ENCODE measurements around the gene CDRT15L2.
"Not testable (repeated sequence)": the region's sequence is repeated elsewhere in the genome, so short reads cannot be mapped to it uniquely, and the experiment has no call there.

The CDRT15L2 gene

GRCh38 chr17:20579424-20579823 lies at the start of gene CDRT15L2:
TSS of gene CDRT15L2 (plus strand) at chr17:20579724. CDS start at chr17:20579744, 20 bp downstream.
- FAIRE-seq; DNase-seq (ENCODE audit: extremely low spot score, insufficient read length, low read depth): not testable (repeated sequence)

GRCh38 chr17:20530104-20530503 lies 49.4 kb upstream of the CDRT15L2 start:
- not testable (repeated sequence) for FAIRE-seq; DNase-seq (ENCODE audit: extremely low spot score, insufficient read length, low read depth)

GRCh38 chr17:20532544-20533090 lies 46.9 kb upstream of the CDRT15L2 start:
- not testable (repeated sequence) for DNase-seq (ENCODE audit: extremely low spot score, insufficient read length, low read depth); FAIRE-seq

DNA sequence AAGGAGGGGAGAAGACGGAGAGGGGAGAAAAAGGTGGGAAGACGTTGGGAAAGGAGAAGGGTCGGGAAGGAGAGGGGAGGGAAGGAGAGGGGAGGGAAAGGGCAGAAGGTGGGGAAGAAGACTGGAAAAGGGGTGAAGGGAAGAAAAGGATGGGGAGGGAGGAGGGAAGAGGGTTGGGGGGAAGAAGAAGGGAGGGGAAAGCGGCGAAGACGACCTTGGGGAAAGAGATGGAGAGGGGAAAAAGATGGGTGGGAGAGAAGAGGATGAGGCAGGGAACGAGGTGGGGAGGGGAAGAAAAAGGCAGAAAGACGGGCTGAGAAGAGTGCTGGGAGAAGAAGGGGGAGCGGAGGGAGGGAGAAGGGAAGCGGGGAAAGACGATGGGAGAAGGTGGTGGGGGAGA lies 46.3 kb upstream of the CDRT15L2 start:
- not testable (repeated sequence) for DNase-seq (ENCODE audit: extremely low spot score, insufficient read length, low read depth); FAIRE-seq

DNA sequence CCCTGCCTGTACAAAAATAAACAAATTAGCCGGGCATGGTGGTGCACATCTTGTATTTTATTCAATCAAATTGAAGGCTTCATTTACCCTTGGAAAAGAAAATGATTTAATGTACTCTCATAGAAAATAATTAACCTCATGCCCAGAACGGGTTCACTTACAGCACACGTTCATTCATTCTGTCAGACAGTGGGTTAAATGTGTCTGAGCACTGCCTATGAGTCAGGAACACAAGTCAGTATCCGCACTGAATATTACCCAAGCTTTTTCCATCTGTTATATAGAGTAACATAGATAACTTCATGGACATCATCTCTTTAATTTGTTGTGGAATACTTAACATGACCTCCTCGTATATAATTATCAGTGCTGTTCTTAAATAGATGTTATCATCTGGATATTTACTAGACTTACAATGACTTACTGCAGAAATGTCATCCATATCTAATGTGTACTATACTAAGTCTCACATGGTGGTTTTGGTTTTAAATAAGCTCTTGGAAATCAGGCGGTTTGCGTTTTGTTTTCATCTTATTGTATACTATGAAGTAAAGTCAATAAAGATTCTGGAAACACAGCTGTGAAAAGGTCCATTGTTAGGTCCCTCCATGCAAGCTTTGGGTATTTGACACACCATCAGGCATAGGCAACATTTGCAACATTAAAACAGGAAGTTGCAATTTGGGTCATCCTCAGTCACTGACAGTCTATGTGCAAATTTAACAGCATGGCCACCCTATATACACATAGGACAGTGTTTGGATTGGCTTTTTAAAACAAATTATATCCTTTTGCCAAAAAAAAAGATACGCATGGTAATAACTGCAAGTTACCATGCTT lies 44.6 kb upstream of the CDRT15L2 start:
- not testable (repeated sequence) for FAIRE-seq; DNase-seq (ENCODE audit: extremely low spot score, insufficient read length, low read depth)

GRCh38 chr17:20540414-20540813 lies 39.1 kb upstream of the CDRT15L2 start:
- not testable (repeated sequence) for DNase-seq (ENCODE audit: extremely low spot score, insufficient read length, low read depth)
- peak; percentile 98 for FAIRE-seq

DNA sequence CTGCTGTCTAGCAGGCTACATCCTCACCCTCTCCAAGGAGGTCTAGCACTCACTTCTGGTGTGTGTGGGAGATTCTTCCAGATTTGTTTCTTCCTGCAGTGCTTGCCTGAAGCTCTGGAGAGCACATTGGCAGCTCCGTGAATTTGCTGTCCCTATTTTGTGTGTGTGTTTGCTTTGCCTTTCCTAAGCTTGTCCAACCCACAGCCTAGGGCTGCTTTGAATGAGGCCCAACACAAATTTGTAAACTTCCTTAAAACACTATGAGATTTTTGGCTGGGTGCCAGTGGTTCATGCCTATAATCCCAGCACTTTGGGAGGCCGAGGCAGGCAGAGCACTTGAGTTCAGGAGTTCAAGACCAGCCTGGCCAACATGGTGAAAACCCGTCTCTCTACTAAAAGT lies 38.7 kb upstream of the CDRT15L2 start:
- FAIRE-seq; DNase-seq (ENCODE audit: extremely low spot score, insufficient read length, low read depth): not testable (repeated sequence)

DNA sequence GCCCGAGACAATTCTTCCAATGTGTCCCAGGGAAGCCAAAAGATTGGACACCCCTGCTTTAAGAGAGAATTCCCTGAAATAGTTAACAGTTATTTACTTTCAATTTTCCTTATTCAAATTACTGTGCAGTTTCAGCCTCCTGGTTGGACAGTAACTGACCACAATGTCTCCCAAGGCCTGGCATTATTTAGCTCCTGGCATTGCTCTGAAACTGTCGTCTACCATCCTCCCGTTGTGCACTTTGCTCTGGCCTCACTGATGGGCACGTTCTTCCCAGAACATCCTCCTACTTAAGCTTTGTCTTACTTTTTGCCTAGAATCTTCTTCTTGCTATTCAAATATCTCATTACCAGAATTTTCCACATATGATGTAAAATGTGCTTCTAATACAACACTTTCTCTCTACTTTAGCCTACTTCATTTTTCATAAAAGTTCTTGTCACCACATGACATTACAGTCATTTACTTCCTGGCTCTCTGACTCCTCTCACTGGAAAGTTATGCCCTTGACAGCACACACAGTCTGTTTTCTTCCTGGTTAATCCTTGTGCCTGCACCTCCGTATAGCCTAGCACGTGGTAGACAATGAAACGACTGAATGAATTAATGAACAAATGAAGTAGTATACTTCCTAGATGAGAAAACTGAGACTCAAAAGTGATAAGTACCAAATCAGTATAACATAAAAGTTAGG lies 37.5 kb upstream of the CDRT15L2 start:
- not testable (repeated sequence) for DNase-seq (ENCODE audit: extremely low spot score, insufficient read length, low read depth); FAIRE-seq

DNA sequence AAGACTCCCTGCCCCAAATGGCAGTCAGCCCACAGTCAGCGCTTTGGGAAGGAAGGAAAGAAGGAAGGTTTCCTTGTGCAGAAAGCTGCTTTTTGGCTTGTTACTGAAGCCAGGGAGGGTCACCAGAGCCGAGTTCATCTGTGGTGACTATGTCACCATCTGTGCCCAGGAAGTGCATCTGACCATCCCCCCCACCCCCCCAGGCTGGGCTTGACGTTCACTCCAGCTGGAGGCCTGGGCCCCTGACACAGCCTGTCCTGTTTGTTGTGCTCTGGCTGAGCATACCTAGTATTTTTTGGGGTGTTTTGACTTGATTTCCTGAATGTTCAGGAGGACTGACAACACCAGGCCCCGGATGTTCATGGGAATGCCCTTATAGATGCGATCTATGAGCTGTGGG lies 31.6 kb upstream of the CDRT15L2 start:
- not testable (repeated sequence) for DNase-seq (ENCODE audit: extremely low spot score, insufficient read length, low read depth); FAIRE-seq

GRCh38 chr17:20552920-20553319 lies 26.6 kb upstream of the CDRT15L2 start:
- FAIRE-seq; DNase-seq (ENCODE audit: extremely low spot score, insufficient read length, low read depth): not testable (repeated sequence)

- DNase-seq (ENCODE audit: extremely low spot score, insufficient read length, low read depth): not testable (repeated sequence)
- FAIRE-seq: peak; percentile 49
Measured at GRCh38 chr17:20554728-20555127, 24.8 kb upstream of the CDRT15L2 start.

- FAIRE-seq; DNase-seq (ENCODE audit: extremely low spot score, insufficient read length, low read depth): not testable (repeated sequence)
Measured at GRCh38 chr17:20555135-20556010, 24.2 kb upstream of the CDRT15L2 start.

DNA sequence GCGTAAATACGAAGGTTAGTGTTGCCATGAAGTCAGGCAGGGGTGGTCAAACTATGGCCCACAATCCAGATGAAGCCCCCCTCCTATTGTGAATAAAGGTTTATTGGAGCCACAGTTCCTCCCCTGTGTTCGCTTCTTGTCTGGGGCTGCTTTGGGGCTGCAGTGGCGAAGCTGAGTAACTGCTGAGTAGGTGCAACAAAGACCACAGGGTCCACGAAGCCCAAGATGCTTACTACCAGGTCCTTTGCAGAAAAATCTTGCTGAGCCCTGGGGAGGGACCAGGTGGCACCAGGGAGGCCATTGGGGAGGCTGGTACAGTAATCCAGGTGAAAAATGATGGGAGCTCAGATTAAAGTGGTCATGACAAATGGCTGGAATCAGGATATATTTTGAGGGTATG lies 21.4 kb upstream of the CDRT15L2 start:
- not testable (repeated sequence) for FAIRE-seq; DNase-seq (ENCODE audit: extremely low spot score, insufficient read length, low read depth)

GRCh38 chr17:20559018-20559417 lies 20.5 kb upstream of the CDRT15L2 start:
- DNase-seq (ENCODE audit: extremely low spot score, insufficient read length, low read depth); FAIRE-seq: not testable (repeated sequence)

GRCh38 chr17:20562587-20562986 lies 16.9 kb upstream of the CDRT15L2 start:
- DNase-seq (ENCODE audit: extremely low spot score, insufficient read length, low read depth): no peak
- FAIRE-seq: no peak

DNA sequence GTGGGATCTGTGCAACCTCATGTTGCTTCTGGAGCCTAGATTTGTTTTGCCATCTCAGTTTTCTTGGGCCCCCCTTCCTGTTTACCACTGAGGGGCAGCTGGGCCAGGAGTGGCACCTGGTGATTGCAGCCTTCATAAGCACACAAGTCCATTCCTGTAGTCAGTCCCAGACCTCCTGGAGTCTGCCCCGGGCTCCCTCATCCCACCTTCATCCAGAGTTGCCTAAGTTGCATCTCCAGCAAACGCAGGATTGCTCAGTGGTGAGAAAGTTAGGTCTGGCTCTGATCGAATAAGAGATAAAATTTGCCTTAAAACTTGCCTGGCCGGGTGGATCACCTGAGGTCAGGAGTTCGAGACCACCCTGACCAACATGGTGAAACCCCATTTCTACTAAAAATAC lies 14.3 kb upstream of the CDRT15L2 start:
- DNase-seq (ENCODE audit: extremely low spot score, insufficient read length, low read depth); FAIRE-seq: not testable (repeated sequence)

DNA sequence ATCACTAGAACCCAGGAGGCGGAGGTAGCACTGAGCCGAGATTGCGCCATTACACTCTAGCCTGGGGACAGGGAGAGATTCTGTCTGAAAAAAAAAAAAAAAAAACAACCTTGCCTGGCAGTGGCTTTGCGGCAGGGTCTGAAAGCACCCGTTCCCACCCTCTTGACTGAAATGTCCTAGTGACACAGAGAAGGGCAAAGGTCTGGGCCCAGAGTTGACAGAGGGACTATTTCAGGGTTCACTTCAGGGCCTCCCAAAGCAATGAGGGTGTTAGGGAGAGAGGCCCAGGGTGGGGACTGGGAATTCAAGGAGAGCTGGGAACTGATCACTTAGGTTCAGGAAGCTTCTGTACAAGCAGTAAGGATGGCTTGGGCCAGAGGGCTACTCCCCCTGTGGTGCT lies 13.8 kb upstream of the CDRT15L2 start:
- no peak for FAIRE-seq
- no peak for DNase-seq (ENCODE audit: extremely low spot score, insufficient read length, low read depth)

GRCh38 chr17:20566736-20567135 lies 12.8 kb upstream of the CDRT15L2 start:
- FAIRE-seq; DNase-seq (ENCODE audit: extremely low spot score, insufficient read length, low read depth): not testable (repeated sequence)

GRCh38 chr17:20567421-20567820 lies 12.1 kb upstream of the CDRT15L2 start:
- DNase-seq (ENCODE audit: extremely low spot score, insufficient read length, low read depth); FAIRE-seq: not testable (repeated sequence)

Data from GM18507 (cell line).